ENCODE data around the gene ADAM19.

ADAM19 gene

GRCh38 chr5:157594675-157595459 is 19.3 kb upstream of the ADAM19 start:
- no peak for DNase-seq

- DNase-seq: no peak
Observed at GRCh38 chr5:157594257-157594656, 18.7 kb upstream of the ADAM19 start.

- no peak for DNase-seq
Observed at GRCh38 chr5:157593052-157593757, 17.6 kb upstream of the ADAM19 start.

GRCh38 chr5:157592594-157592993 is 17.0 kb upstream of the ADAM19 start:
- DNase-seq: no peak

- DNase-seq: no peak
Observed at GRCh38 chr5:157590478-157590877, 14.9 kb upstream of the ADAM19 start.

- no peak for DNase-seq
Observed at GRCh38 chr5:157584628-157585027, 9.1 kb upstream of the ADAM19 start.

- DNase-seq: no peak
Observed at GRCh38 chr5:157582731-157583620, 7.4 kb upstream of the ADAM19 start.

GRCh38 chr5:157581901-157582300 is 6.3 kb upstream of the ADAM19 start:
- no peak for DNase-seq

- DNase-seq: no peak
Observed at GRCh38 chr5:157578079-157578780, 2.7 kb upstream of the ADAM19 start.

- DNase-seq: no peak
Observed at GRCh38 chr5:157576678-157577077, 1.1 kb upstream of the ADAM19 start.

GRCh38 chr5:157574456-157575380 is 857 bp downstream of the ADAM19 start:
- DNase-seq: peak; percentile 67

GRCh38 chr5:157571357-157571827 is 4.2 kb downstream of the ADAM19 start:
- peak; percentile 95 for DNase-seq

- DNase-seq: no peak
Observed at GRCh38 chr5:157570531-157571200, 4.9 kb downstream of the ADAM19 start.

- DNase-seq: no peak
Observed at GRCh38 chr5:157568720-157569119, 6.9 kb downstream of the ADAM19 start.

- DNase-seq: no peak
Observed at GRCh38 chr5:157568222-157568621, 7.4 kb downstream of the ADAM19 start.

GRCh38 chr5:157566902-157567489 is 8.6 kb downstream of the ADAM19 start:
- no peak for DNase-seq

- DNase-seq: no peak
Observed at GRCh38 chr5:157563929-157564716, 11.5 kb downstream of the ADAM19 start.

GRCh38 chr5:157563373-157563928 is 12.1 kb downstream of the ADAM19 start:
- DNase-seq: no peak

GRCh38 chr5:157562111-157562581 is 13.4 kb downstream of the ADAM19 start:
- DNase-seq: no peak

Measured in islet precursor cell (in vitro differentiated cells).